ENCODE data around the gene TMEM151B. TPM values are rescaled to one million over a fixed set of nuclear protein-coding genes. Genes with fewer than 3 reads are reported as not detected.

Gene TMEM151B
- total and polyA plus RNA-seq, 10 of the 15 experiments (the other 5 are each of a cell fraction or from before 2014, with no cell fraction given): 0.01 to 0.19 (median 0.05) TPM; not detected in 6

GRCh38 chr6:44327096-44327495, 56.8 kb downstream of the TMEM151B start:
- no peak for DNase-seq (ENCODE audit: low read depth, low spot score)
- ChIA-PET RAD21 (ENCODE audit: unreplicated experiment) (no interaction called here), POLR2A (no interaction called here), CTCF (no interaction called here), SMC1A (ENCODE audit: uncharacterized antibody, unreplicated experiment) (no interaction called here)
- Histone ChIP-seq H4K20me1 (ENCODE audit: control insufficient read depth, insufficient read depth) (no peaks in the 10 kb centered on the region), H3K36me3 (ENCODE audit: control insufficient read depth in 2 of 2, insufficient read depth in 2 of 2, low read length in 1 of 2) (no peaks in the 10 kb centered on the region), H3K4me3 (no peak overlapping the region), H3K79me2 (ENCODE audit: control insufficient read depth, insufficient read depth, low read length) (no peaks in the 10 kb centered on the region), H3K4me2 (ENCODE audit: control insufficient read depth, insufficient read depth) (no peak overlapping the region), H3K27me3 (replicated peaks in 1 of 2; ENCODE audit: control insufficient read depth in 2 of 2, insufficient read depth in 2 of 2, low read length in 1 of 2) (peaks cover 0 to 8% of the 10 kb centered on the region in 2 experiments; a peak in 2 of 4 replicates), H3K9ac (ENCODE audit: control insufficient read depth, insufficient read depth, low read length) (no peak overlapping the region), H2AFZ (ENCODE audit: control insufficient read depth, low read depth, low read length) (no peak overlapping the region), H3K9me3 (replicated peaks; ENCODE audit: control insufficient read depth, insufficient read depth, low read length) (no peaks in the 10 kb centered on the region), H3K27ac (ENCODE audit: control insufficient read depth, insufficient read depth) (no peak overlapping the region), H3K4me1 (ENCODE audit: control insufficient read depth, insufficient read depth, low read length) (no peaks in the 10 kb centered on the region)
- ATAC-seq: no peak
- FAIRE-seq: no peak
- no TSS peak for BruUV-seq (replicated peaks)
- in situ Hi-C loops (cut with MboI) (no loop called here), intact Hi-C loops (cut with micrococcal nuclease; ENCODE audit: unreplicated experiment) (no loop called here)
- TF ChIP-seq, protein P1, sequence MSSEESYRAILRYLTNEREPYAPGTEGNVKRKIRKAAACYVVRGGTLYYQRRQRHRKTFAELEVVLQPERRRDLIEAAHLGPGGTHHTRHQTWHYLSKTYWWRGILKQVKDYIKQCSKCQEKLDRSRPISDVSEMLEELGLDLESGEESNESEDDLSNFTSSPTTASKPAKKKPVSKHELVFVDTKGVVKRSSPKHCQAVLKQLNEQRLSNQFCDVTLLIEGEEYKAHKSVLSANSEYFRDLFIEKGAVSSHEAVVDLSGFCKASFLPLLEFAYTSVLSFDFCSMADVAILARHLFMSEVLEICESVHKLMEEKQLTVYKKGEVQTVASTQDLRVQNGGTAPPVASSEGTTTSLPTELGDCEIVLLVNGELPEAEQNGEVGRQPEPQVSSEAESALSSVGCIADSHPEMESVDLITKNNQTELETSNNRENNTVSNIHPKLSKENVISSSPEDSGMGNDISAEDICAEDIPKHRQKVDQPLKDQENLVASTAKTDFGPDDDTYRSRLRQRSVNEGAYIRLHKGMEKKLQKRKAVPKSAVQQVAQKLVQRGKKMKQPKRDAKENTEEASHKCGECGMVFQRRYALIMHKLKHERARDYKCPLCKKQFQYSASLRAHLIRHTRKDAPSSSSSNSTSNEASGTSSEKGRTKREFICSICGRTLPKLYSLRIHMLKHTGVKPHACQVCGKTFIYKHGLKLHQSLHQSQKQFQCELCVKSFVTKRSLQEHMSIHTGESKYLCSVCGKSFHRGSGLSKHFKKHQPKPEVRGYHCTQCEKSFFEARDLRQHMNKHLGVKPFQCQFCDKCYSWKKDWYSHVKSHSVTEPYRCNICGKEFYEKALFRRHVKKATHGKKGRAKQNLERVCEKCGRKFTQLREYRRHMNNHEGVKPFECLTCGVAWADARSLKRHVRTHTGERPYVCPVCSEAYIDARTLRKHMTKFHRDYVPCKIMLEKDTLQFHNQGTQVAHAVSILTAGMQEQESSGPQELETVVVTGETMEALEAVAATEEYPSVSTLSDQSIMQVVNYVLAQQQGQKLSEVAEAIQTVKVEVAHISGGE (CRISPR knock-in tag; IDR thresholded peaks at IDR 0.05): no peak
- no peak for TF ChIP-seq RELA (IDR thresholded peaks at IDR 0.05; ENCODE audit: borderline replicate concordance, partially characterized antibody)
- TF ChIP-seq ZNF217 (IDR thresholded peaks at IDR 0.05): no peak
- TF ChIP-seq TCF3 (IDR thresholded peaks at IDR 0.05; ENCODE audit: borderline replicate concordance, insufficient read depth, low read depth, low read length): no peak
- TF ChIP-seq NFXL1 (IDR thresholded peaks at IDR 0.05; ENCODE audit: borderline replicate concordance): no peak
- TF ChIP-seq PAX5 (IDR thresholded peaks at IDR 0.05; ENCODE audit: borderline replicate concordance, low read depth, low read length): no peak
- TF ChIP-seq, protein P2, sequence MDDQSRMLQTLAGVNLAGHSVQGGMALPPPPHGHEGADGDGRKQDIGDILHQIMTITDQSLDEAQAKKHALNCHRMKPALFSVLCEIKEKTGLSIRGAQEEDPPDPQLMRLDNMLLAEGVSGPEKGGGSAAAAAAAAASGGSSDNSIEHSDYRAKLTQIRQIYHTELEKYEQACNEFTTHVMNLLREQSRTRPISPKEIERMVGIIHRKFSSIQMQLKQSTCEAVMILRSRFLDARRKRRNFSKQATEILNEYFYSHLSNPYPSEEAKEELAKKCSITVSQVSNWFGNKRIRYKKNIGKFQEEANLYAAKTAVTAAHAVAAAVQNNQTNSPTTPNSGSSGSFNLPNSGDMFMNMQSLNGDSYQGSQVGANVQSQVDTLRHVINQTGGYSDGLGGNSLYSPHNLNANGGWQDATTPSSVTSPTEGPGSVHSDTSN (IDR thresholded peaks at IDR 0.05; ENCODE audit: insufficient replicate concordance, low read depth, low read length): no peak
- no peak for TF ChIP-seq ZSCAN29 (IDR thresholded peaks at IDR 0.05)
- no peak for TF ChIP-seq TBL1XR1 (IDR thresholded peaks at IDR 0.05; ENCODE audit: low read depth, low read length)
- TF ChIP-seq SRF (IDR thresholded peaks at IDR 0.05; ENCODE audit: low read depth in 2 of 2, low read length in 2 of 2): no peak
- no peak for TF ChIP-seq ATF2 (IDR thresholded peaks at IDR 0.05; ENCODE audit: low read length)
- no peak for TF ChIP-seq STAT3 (IDR thresholded peaks at IDR 0.05; ENCODE audit: low read depth, low read length)
- no peak for TF ChIP-seq NFYA (IDR thresholded peaks at IDR 0.05; ENCODE audit: borderline replicate concordance, low read depth, low read length)
- TF ChIP-seq, protein P3, sequence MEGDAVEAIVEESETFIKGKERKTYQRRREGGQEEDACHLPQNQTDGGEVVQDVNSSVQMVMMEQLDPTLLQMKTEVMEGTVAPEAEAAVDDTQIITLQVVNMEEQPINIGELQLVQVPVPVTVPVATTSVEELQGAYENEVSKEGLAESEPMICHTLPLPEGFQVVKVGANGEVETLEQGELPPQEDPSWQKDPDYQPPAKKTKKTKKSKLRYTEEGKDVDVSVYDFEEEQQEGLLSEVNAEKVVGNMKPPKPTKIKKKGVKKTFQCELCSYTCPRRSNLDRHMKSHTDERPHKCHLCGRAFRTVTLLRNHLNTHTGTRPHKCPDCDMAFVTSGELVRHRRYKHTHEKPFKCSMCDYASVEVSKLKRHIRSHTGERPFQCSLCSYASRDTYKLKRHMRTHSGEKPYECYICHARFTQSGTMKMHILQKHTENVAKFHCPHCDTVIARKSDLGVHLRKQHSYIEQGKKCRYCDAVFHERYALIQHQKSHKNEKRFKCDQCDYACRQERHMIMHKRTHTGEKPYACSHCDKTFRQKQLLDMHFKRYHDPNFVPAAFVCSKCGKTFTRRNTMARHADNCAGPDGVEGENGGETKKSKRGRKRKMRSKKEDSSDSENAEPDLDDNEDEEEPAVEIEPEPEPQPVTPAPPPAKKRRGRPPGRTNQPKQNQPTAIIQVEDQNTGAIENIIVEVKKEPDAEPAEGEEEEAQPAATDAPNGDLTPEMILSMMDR (IDR thresholded peaks at IDR 0.05 in 2 of 3, conservative IDR thresholded peaks at IDR 0.05 in 1 of 3; ENCODE audit: control insufficient read depth in 2 of 3, extremely low read depth in 1 of 3, insufficient read depth in 1 of 3, low read depth in 3 of 3, low read length in 3 of 3): no peak
- TF ChIP-seq EGR1 (IDR thresholded peaks at IDR 0.05; ENCODE audit: borderline replicate concordance in 1 of 2, low read depth in 2 of 2, low read length in 2 of 2): no peak

Data from GM12878 (cell line).